ENCODE results near the gene SLC6A9. TPM values are rescaled to one million over a fixed set of nuclear protein-coding genes. Genes with fewer than 3 reads are reported as not detected.

The SLC6A9 gene
- total and polyA plus RNA-seq, 2 donors (not counting 1 experiment from before 2014, with no cell fraction given): 0.28 to 5.5 TPM

DNA sequence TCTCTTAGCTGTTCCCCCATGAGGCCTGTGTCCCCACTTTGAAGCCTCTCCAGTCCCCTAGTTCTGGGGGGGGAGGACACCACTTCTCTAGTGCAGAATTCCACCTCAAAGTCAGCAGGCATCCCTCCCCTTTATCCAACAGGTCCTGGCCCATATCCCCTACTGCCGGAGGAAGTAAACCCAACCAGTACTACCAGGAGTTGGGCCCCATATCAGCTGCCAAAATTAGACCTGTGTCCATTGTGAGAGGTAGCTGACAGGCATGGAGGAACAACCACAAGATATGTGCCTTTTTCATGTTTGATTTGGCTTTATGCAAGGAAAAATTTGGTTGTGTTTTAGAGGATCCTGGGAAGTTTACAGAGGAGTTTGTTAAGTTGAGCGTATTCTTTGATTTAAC, 22.1 kb upstream of the SLC6A9 start:
- ATAC-seq (ENCODE audit: low read depth): no peak
- Mint-ChIP-seq H3K27me3 (peaks cover 9% of the 10 kb centered on the region), H3K9me3 (ENCODE audit: insufficient read depth) (no peaks in the 10 kb centered on the region), H3K4me1 (no peaks in the 10 kb centered on the region), H3K4me3 (no peak overlapping the region), H3K27ac (no peak overlapping the region)
- H3K4me3 ChIP-seq (ENCODE audit: control extremely low read depth in 1 of 5, extremely low read depth in 1 of 5, insufficient read depth in 1 of 5, low read depth in 2 of 5, low read length in 4 of 5): no peak overlapping the region
- H2AFZ ChIP-seq (ENCODE audit: insufficient read depth, low read depth, low read length, poor library complexity, severe bottlenecking): no peak overlapping the region
- H3K9me3 ChIP-seq (ENCODE audit: control extremely low read depth in 1 of 3, control insufficient read depth in 2 of 3, insufficient read depth in 1 of 3, low read length in 2 of 3): no peaks in the 10 kb centered on the region
- H3K27me3 ChIP-seq (replicated peaks in 1 of 4; ENCODE audit: control extremely low read depth in 1 of 4, control insufficient read depth in 3 of 4, insufficient read depth in 4 of 4, low read length in 3 of 4): no peaks in the 10 kb centered on the region
- no peaks in the 10 kb centered on the region for H4K20me1 ChIP-seq (ENCODE audit: control insufficient read depth, insufficient read depth, low read length, poor library complexity, severe bottlenecking)
- CTCF ChIA-PET: no interaction called here
- intact Hi-C loops (cut with micrococcal nuclease): no loop called here
- no peak overlapping the region for H3K9ac ChIP-seq (ENCODE audit: low read length)
- H3K27ac ChIP-seq (ENCODE audit: low read length in 2 of 2): no peak overlapping the region
- DNase-seq: no peak
- H3K36me3 ChIP-seq (replicated peaks in 1 of 2; ENCODE audit: control extremely low read depth in 1 of 2, control insufficient read depth in 1 of 2, extremely low read depth in 1 of 2, insufficient read depth in 2 of 2, low read length in 1 of 2): no peaks in the 10 kb centered on the region
- POLR2A ChIA-PET: no interaction called here
- no CpG with 5 or more reads among the region's 2 CpGs for WGBS (ENCODE audit: insufficient coverage)
- no peaks in the 10 kb centered on the region for H3K4me1 ChIP-seq (ENCODE audit: control insufficient read depth in 2 of 2, insufficient read depth in 2 of 2, low read length in 2 of 2)
- no peak overlapping the region for H3K4me2 ChIP-seq (replicated peaks; ENCODE audit: low read depth, low read length, poor library complexity, severe bottlenecking)
- TF ChIP-seq, protein P1, sequence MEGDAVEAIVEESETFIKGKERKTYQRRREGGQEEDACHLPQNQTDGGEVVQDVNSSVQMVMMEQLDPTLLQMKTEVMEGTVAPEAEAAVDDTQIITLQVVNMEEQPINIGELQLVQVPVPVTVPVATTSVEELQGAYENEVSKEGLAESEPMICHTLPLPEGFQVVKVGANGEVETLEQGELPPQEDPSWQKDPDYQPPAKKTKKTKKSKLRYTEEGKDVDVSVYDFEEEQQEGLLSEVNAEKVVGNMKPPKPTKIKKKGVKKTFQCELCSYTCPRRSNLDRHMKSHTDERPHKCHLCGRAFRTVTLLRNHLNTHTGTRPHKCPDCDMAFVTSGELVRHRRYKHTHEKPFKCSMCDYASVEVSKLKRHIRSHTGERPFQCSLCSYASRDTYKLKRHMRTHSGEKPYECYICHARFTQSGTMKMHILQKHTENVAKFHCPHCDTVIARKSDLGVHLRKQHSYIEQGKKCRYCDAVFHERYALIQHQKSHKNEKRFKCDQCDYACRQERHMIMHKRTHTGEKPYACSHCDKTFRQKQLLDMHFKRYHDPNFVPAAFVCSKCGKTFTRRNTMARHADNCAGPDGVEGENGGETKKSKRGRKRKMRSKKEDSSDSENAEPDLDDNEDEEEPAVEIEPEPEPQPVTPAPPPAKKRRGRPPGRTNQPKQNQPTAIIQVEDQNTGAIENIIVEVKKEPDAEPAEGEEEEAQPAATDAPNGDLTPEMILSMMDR (IDR thresholded peaks at IDR 0.05): no peak
- TF ChIP-seq EZH2 (IDR thresholded peaks at IDR 0.05; ENCODE audit: borderline replicate concordance, insufficient read depth, low read depth, low read length, poor library complexity, severe bottlenecking): no peak
- H3K79me2 ChIP-seq (ENCODE audit: control insufficient read depth, insufficient read depth, low read length): no peaks in the 10 kb centered on the region

DNA sequence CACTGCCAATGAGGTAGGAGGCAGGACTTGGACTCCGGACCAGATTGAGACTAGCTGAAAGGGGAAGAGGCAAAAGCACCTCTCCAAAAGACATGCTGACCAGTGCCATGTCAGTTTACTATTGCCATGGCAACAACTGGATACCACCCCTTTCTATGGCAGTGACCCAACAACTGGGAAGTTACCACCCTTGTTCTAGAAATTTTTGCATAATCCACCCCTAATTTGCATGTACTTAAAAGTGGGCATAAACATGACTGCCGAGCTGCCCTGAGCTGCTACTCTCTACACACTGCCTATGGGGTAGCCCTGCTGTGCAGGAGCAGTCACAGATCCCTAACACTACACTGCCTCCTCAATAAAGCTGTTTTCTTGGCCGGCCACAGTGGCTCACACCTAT, 19.0 kb upstream of the SLC6A9 start:
- CTCF ChIA-PET: interaction anchor here (1.0 to 6.6 kb wide), 7 partner anchors 10 to 520 kb away, joined by 3 to 89 read pairs (median 5); partner anchors contain the start of gene PTPRF
- H3K9me3 ChIP-seq (ENCODE audit: control extremely low read depth in 1 of 3, control insufficient read depth in 2 of 3, insufficient read depth in 1 of 3, low read length in 2 of 3): no peaks in the 10 kb centered on the region
- H3K4me2 ChIP-seq (replicated peaks; ENCODE audit: low read depth, low read length, poor library complexity, severe bottlenecking): no peak overlapping the region
- POLR2A ChIA-PET: no interaction called here
- Mint-ChIP-seq H3K4me3 (no peak overlapping the region), H3K9me3 (ENCODE audit: insufficient read depth) (no peaks in the 10 kb centered on the region), H3K27ac (no peak overlapping the region), H3K4me1 (peaks cover 6% of the 10 kb centered on the region), H3K27me3 (peaks cover 18% of the 10 kb centered on the region)
- no peak overlapping the region for H3K9ac ChIP-seq (ENCODE audit: low read length)
- H3K27ac ChIP-seq (ENCODE audit: low read length in 2 of 2): no peak overlapping the region
- no peaks in the 10 kb centered on the region for H3K36me3 ChIP-seq (replicated peaks in 1 of 2; ENCODE audit: control extremely low read depth in 1 of 2, control insufficient read depth in 1 of 2, extremely low read depth in 1 of 2, insufficient read depth in 2 of 2, low read length in 1 of 2)
- no peak for TF ChIP-seq EZH2 (IDR thresholded peaks at IDR 0.05; ENCODE audit: borderline replicate concordance, insufficient read depth, low read depth, low read length, poor library complexity, severe bottlenecking)
- TF ChIP-seq, protein P1 (IDR thresholded peaks at IDR 0.05): no peak
- no peak overlapping the region for H3K4me3 ChIP-seq (ENCODE audit: control extremely low read depth in 1 of 5, extremely low read depth in 1 of 5, insufficient read depth in 1 of 5, low read depth in 2 of 5, low read length in 4 of 5)
- H4K20me1 ChIP-seq (ENCODE audit: control insufficient read depth, insufficient read depth, low read length, poor library complexity, severe bottlenecking): no peaks in the 10 kb centered on the region
- intact Hi-C loops (cut with micrococcal nuclease): no loop called here
- H2AFZ ChIP-seq (ENCODE audit: insufficient read depth, low read depth, low read length, poor library complexity, severe bottlenecking): no peak overlapping the region
- peaks cover 0 to 3% of the 10 kb centered on the region in 2 donors for H3K4me1 ChIP-seq (ENCODE audit: control insufficient read depth in 2 of 2, insufficient read depth in 2 of 2, low read length in 2 of 2)
- DNase-seq (no peak), ATAC-seq (ENCODE audit: low read depth) (no peak)
- WGBS (ENCODE audit: insufficient coverage): 78% methylated on average over 2 of the region's 3 CpGs
- H3K27me3 ChIP-seq (replicated peaks in 1 of 4; ENCODE audit: control extremely low read depth in 1 of 4, control insufficient read depth in 3 of 4, insufficient read depth in 4 of 4, low read length in 3 of 4): peaks cover 0 to 7% (median 0%) of the 10 kb centered on the region in 4 experiments
- H3K79me2 ChIP-seq (ENCODE audit: control insufficient read depth, insufficient read depth, low read length): no peaks in the 10 kb centered on the region

Data from B cell (primary cell).